Left ventricle myocardium inferior (tissue), 1 donor: ENCODE measurements around the gene CNIH3. TPM values are rescaled to one million over a fixed set of nuclear protein-coding genes. Genes with fewer than 3 reads are reported as not detected.

ENCODE experiments used
- DNase-seq: peaks from one replicate; pipeline ENCODE4 v3.0.0-alpha.2; 2020
- H3K27ac ChIP-seq: fragments of 200-600 bp; replicated peaks from 2 replicates; pipeline ENCODE4 v1.8.0; 2021
- H3K27me3 ChIP-seq: fragments of 200-600 bp; 2 replicates; pipeline ENCODE4 v1.8.0; 2021; ENCODE audit warnings: low read depth
- H3K36me3 ChIP-seq: fragments of 200-600 bp; 2 replicates; pipeline ENCODE4 v1.8.0; 2021
- H3K4me1 ChIP-seq: fragments of 200-600 bp; 2 replicates; pipeline ENCODE4 v1.8.0; 2021
- H3K4me3 ChIP-seq: fragments of 200-600 bp; 2 replicates; pipeline ENCODE4 v1.8.0; 2021; ENCODE audit warnings: mild to moderate bottlenecking, moderate library complexity
- H3K9me3 ChIP-seq: fragments of 200-600 bp; replicated peaks from 2 replicates; pipeline ENCODE4 v1.8.0; 2021
- intact Hi-C: fragments of 100-400 bp; cut with micrococcal nuclease; formaldehyde crosslinking; loops from one replicate; pipeline ENCODE4 v1.11.0; 2022
- total RNA-seq: library from RNA; stranded (reverse); fragmentation: NEBNext Ultra II Directional; extraction: Animal tissue kit (Norgen Biotek cat#: 25700); gene quantifications from one replicate; pipeline ENCODE4 v1.2.1, GENCODE V29; 2021
- TF ChIP-seq, protein P1 (sequence below): fragments of 200-600 bp; IDR thresholded peaks from 2 replicates; pipeline ENCODE4 v1.8.0; 2021; ENCODE audit warnings: antibody characterized with exemption, mild to moderate bottlenecking, borderline replicate concordance
- donor health status: DM: no; HTN: yes; CAD: no; lungs with severe emphysema.

CNIH3 gene
- total RNA-seq, 1 donor from 2014 or later = 1.1 TPM

DNA sequence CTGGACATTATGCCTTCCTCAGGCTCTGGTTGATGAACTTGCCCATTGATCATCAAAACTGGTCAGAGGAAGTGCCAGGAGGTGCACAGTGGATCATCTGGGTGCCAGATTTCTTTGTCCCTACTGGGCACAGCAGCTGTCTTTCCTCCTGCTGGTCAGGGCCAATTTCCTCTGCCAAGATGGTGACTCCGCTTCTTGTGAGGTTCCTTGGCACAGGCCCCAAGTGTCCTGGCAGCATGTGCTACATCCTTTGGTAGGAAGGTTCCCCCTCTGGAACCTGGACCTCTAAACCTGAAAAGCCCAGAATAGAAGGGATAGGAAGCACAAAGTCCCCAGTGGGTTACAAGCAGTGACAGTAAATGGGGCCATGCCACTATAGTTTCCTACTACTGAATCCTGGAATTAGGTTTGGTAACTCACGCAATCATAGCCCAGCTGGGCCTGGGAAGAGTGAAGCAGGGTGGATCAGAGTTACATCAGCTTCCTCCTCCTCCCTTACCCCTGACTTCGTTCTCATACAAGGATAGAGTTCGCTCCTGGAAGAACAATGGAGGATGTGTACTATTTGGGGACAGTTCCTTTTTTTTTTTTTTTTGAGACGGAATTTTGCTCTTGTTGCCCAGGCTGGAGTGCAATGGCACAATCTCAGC lies 147.1 kb downstream of the CNIH3 start:
- H3K36me3 ChIP-seq = no peaks in the 10 kb centered on the region
- intact Hi-C loops = no loop called here
- peaks cover 25% of the 10 kb centered on the region for H3K27me3 ChIP-seq
- H3K9me3 ChIP-seq = peaks cover 20% of the 10 kb centered on the region
- no peak for DNase-seq
- H3K4me1 ChIP-seq = no peaks in the 10 kb centered on the region
- H3K4me3 ChIP-seq = no peak overlapping the region
- no peak overlapping the region for H3K27ac ChIP-seq
- TF ChIP-seq, protein P1, sequence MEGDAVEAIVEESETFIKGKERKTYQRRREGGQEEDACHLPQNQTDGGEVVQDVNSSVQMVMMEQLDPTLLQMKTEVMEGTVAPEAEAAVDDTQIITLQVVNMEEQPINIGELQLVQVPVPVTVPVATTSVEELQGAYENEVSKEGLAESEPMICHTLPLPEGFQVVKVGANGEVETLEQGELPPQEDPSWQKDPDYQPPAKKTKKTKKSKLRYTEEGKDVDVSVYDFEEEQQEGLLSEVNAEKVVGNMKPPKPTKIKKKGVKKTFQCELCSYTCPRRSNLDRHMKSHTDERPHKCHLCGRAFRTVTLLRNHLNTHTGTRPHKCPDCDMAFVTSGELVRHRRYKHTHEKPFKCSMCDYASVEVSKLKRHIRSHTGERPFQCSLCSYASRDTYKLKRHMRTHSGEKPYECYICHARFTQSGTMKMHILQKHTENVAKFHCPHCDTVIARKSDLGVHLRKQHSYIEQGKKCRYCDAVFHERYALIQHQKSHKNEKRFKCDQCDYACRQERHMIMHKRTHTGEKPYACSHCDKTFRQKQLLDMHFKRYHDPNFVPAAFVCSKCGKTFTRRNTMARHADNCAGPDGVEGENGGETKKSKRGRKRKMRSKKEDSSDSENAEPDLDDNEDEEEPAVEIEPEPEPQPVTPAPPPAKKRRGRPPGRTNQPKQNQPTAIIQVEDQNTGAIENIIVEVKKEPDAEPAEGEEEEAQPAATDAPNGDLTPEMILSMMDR = no peak

DNA sequence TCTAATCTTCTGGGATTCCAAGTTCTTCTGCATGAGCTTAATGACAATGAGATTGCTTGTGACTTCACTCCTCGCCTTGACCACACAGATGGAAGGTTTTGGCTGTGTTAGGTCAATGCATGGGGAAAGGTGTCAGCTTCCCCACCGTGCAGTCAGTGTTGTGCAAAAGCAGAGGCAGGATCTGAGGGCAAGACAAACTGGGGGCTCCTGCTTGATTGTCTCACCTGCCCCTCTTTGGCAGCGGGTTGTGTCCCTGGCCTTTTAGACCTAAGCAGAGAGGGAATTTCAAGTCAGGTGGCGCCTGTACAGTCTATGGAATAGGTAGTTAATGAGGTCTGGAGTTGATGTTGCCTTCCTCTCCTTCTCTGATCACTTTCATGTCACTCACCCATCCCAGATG lies 150.1 kb downstream of the CNIH3 start:
- H3K9me3 ChIP-seq = no peaks in the 10 kb centered on the region
- DNase-seq = no peak
- H3K4me3 ChIP-seq = no peak overlapping the region
- TF ChIP-seq, protein P1 = no peak
- intact Hi-C loops = no loop called here
- peaks cover 10% of the 10 kb centered on the region for H3K4me1 ChIP-seq
- no peaks in the 10 kb centered on the region for H3K36me3 ChIP-seq
- no peak overlapping the region for H3K27ac ChIP-seq
- H3K27me3 ChIP-seq = peaks cover 23% of the 10 kb centered on the region

DNA sequence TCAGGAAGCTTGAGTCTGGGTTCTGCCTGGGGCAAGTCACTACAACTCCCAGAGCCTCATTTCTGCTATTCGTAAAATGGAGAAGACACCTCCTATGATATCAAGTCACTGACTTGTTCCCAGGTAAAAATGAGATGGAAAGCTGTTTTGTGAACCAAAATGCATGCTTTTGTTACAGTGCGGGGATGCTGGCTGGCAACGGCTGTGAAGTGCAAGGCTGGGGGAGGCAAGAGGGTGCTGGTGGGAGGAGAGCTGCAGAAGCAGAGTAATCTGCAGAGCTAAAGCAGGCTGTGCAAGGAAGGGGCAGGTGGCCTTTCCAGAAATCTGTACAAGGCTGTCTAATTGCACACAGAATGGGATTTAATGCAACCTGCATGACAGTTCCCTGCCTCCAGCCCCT lies 150.9 kb downstream of the CNIH3 start:
- intact Hi-C loops = no loop called here
- DNase-seq = no peak

DNA sequence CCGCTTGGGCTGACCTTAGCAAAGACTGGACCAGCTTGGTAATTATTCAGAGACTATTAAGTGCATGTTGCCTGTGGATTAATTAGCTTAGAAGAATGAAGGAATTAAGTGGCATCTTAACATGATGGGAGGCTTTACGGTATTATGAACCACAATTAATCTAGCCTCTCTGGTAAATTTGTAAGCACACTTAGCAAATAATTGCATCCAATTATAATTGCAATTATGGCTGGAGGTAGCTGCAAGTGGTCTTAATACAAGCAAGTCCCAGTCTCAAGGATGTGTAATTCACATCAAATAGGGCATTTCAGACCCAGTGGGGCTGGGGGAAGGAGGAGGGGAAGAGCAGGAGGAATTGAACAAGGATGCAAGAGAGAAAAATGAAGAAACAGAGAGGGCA lies 151.6 kb downstream of the CNIH3 start:
- intact Hi-C loops = no loop called here
- H3K4me3 ChIP-seq = no peak overlapping the region

More for the DNA sequence above, 150.9 kb downstream of the CNIH3 start:
- H3K27ac ChIP-seq = no peak overlapping the region
- H3K4me1 ChIP-seq = peaks cover 10% of the 10 kb centered on the region
- no peak overlapping the region for H3K4me3 ChIP-seq
- TF ChIP-seq, protein P1 = no peak
- no peaks in the 10 kb centered on the region for H3K36me3 ChIP-seq
- no peaks in the 10 kb centered on the region for H3K9me3 ChIP-seq
- peaks cover 28% of the 10 kb centered on the region for H3K27me3 ChIP-seq

DNA sequence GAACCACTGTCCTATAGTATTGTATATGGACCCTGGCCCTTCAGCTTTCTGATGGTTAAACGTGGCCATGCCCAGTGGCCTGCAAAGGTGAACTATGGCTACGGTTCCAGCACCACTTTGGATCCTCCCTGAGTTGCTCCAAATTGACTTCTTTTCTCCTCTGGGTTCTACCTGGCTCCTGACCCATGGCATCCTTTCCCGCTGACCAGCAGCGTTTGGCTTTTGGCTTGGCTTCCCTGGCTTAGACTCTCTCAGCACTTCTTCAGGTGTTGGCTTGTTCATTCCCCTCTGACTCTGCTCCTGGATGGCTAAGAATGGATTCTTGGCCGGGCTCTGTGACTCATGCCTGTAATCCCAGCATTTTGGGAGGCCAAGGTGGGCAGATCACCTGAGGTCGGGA lies 152.9 kb downstream of the CNIH3 start:
- no peak overlapping the region for H3K27ac ChIP-seq
- intact Hi-C loops = no loop called here
- peaks cover 42% of the 10 kb centered on the region for H3K27me3 ChIP-seq
- no peak for DNase-seq
- H3K36me3 ChIP-seq = no peaks in the 10 kb centered on the region
- TF ChIP-seq, protein P1 = no peak
- H3K9me3 ChIP-seq = no peaks in the 10 kb centered on the region
- peaks cover 10% of the 10 kb centered on the region for H3K4me1 ChIP-seq
- no peak overlapping the region for H3K4me3 ChIP-seq

More for the DNA sequence above, 151.6 kb downstream of the CNIH3 start:
- TF ChIP-seq, protein P1 = no peak
- Histone ChIP-seq H3K36me3 (no peaks in the 10 kb centered on the region), H3K9me3 (no peaks in the 10 kb centered on the region), H3K4me1 (peaks cover 10% of the 10 kb centered on the region), H3K27ac (no peak overlapping the region), H3K27me3 (peaks cover 34% of the 10 kb centered on the region)
- DNase-seq = no peak
